GM23338 (cell line): Measurements from ENCODE around the gene CACNA2D3.

Experiments used
- CTCF ChIP-seq, 2 experiments: fragments of 200-600 bp in 1 of 2; sonication (generic) in 1 of 2; conservative IDR thresholded peaks; 2 replicates each; pipeline versions ENCODE4 v1.5.1 to v1.6.1; 2016 to 2017; ENCODE audit warnings: antibody characterized with exemption in 2 of 2, low read depth in 2 of 2, mild to moderate bottlenecking in 2 of 2, moderate library complexity in 1 of 2
- ZNF462 ChIP-seq: fragments of 250-450 bp; sonication (Bioruptor Pico); IDR thresholded peaks from 2 replicates; pipeline ENCODE4 v1.5.0; 2020; ENCODE audit warnings: mild to moderate bottlenecking, moderate library complexity

GRCh38 chr3:54906763-54907162 is 784.4 kb downstream of the CACNA2D3 start:
- no peak for TF ChIP-seq CTCF (conservative IDR thresholded peaks at IDR 0.05; ENCODE audit: low read depth in 2 of 2)
- TF ChIP-seq ZNF462 (CRISPR knock-in tag): no peak
